Islet of Langerhans (tissue), 1 donor: Measurements from ENCODE around the gene CRYBG3.

ENCODE experiments used
- FAIRE-seq: peaks from one replicate; lab custom pipeline; 2011; peaks lifted over from hg19 to GRCh38; lab: Jason Lieb, UNC

Gene CRYBG3

GRCh38 chr3:97948351-97949109 lies 126.7 kb downstream of the CRYBG3 start:
- no peak for FAIRE-seq

GRCh38 chr3:97949110-97949485 lies 127.3 kb downstream of the CRYBG3 start:
- FAIRE-seq: no peak

GRCh38 chr3:97949743-97950142 lies 127.9 kb downstream of the CRYBG3 start:
- FAIRE-seq: no peak

- FAIRE-seq: no peak
These were observed 128.5 kb downstream of the CRYBG3 start for GRCh38 chr3:97950360-97950759.

- FAIRE-seq: no peak
These were observed 130.5 kb downstream of the CRYBG3 start for GRCh38 chr3:97952280-97952679.

- no peak for FAIRE-seq
These were observed 131.1 kb downstream of the CRYBG3 start for GRCh38 chr3:97952872-97953271.

GRCh38 chr3:97954228-97954827 lies 132.5 kb downstream of the CRYBG3 start:
- no peak for FAIRE-seq

GRCh38 chr3:97956051-97956450 lies 134.2 kb downstream of the CRYBG3 start:
- no peak for FAIRE-seq

- peak; percentile 60 for FAIRE-seq
These were observed 136.0 kb downstream of the CRYBG3 start for GRCh38 chr3:97957617-97958311.

- FAIRE-seq: no peak
These were observed 136.6 kb downstream of the CRYBG3 start for GRCh38 chr3:97958396-97958795.

- no peak for FAIRE-seq
These were observed 137.0 kb downstream of the CRYBG3 start for GRCh38 chr3:97958796-97959195.

GRCh38 chr3:97959872-97960271 lies 138.1 kb downstream of the CRYBG3 start:
- peak; percentile 55 for FAIRE-seq

- FAIRE-seq: peak; percentile 41
These were observed 138.7 kb downstream of the CRYBG3 start for GRCh38 chr3:97960551-97960950.

- no peak for FAIRE-seq
These were observed 139.4 kb downstream of the CRYBG3 start for GRCh38 chr3:97960993-97961766.

GRCh38 chr3:97967966-97968365 lies 146.2 kb downstream of the CRYBG3 start:
- no peak for FAIRE-seq

- FAIRE-seq: no peak
These were observed 146.6 kb downstream of the CRYBG3 start for GRCh38 chr3:97968376-97968775.

- FAIRE-seq: no peak
These were observed 147.7 kb downstream of the CRYBG3 start for GRCh38 chr3:97969541-97969940.

- no peak for FAIRE-seq
These were observed 148.3 kb downstream of the CRYBG3 start for GRCh38 chr3:97970156-97970555.

- FAIRE-seq: no peak
These were observed 149.3 kb downstream of the CRYBG3 start for GRCh38 chr3:97970956-97971620.

- FAIRE-seq: peak; percentile 53
These were observed 150.1 kb downstream of the CRYBG3 start, which contains the start of gene RIOX2 for GRCh38 chr3:97971679-97972567. Gene RIOX2 (minus strand): TSS chr3:97972431. CDS start chr3:97967593, 4,838 bp downstream.

- no peak for FAIRE-seq
These were observed 151.2 kb downstream of the CRYBG3 start for GRCh38 chr3:97972976-97973375.
